Loucy (cell line): ENCODE measurements around the gene PDE5A.

ENCODE experiments used
- CTCF ChIP-seq: fragments of 200-600 bp; sonication (generic); conservative IDR thresholded peaks from 2 replicates; pipeline ENCODE4 v1.5.1; 2014; ENCODE audit warnings: mild to moderate bottlenecking, antibody characterized with exemption, low read length
- EZH2phosphoT487 ChIP-seq: fragments of 200-600 bp; IDR thresholded peaks from 2 replicates; pipeline ENCODE4 v1.6.1; 2018; ENCODE audit warnings: antibody characterized with exemption, mild to moderate bottlenecking, moderate library complexity, borderline replicate concordance

GRCh38 chr4:119489305-119489704 is 139.3 kb downstream of the PDE5A start:
- TF ChIP-seq CTCF (no peak), EZH2phosphoT487 (no peak)
